GM21717 (cell line): ENCODE data around the gene ITPR3.

Experiments used
- ATAC-seq: cut with Tn5 transposase; IDR thresholded peaks from one replicate; pipeline ENCODE4 v1.9.1; 2021; ENCODE audit warnings: mild to moderate bottlenecking, moderate library complexity; ENCODE audit not compliant: unreplicated experiment

Gene ITPR3

DNA sequence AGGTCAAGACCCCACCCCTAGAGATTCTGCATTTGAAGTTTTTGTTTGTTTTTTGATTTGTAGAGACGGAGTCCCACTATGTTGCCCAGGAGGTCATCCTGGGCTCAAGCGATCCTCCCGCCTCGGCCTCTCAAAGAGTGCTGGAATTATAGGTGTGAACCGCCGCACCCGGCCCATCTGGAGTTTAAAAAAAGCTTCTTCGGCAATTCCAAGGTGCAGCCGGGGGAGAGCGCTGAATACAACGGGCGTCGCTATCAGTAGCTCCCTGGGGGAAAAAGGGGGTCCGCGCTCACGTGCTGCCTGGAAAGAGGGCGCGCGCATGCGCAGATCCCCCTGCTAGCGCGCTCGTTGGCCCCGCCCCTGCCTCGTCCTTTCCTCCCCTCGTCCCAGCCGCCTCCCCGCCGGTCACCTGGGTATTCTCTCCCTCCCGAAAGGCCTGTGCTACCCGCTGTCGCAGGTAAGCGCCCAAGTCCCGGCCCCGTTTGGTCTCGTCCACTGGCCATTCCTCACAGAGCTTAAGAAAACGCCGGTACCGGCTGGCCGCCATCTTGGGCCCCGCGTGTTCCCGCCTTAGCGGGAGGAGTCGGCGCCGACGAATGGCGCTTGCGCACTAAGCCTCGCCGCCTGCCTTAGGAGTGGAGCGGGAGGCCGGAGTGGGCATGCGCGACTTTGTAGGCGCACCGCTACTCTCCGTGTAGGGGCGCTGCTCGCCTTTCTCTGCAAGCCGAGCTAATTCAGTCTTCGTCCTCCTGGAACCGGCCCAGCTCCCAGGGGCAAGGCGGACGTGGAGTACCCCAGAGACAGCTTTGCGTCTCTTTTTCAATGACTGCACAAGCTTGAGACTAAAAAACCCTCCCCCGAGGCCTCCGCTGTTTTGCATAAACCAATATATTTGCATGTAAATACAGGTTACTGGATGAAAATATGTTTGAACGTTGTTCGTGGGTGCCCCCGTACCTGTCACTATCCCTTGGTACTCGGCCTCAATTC, 90.3 kb downstream of the ITPR3 start, which contains the start of gene UQCC2:
Gene UQCC2 (minus strand): TSS at position 561 of the 990 bp plus-strand sequence. CDS start 14 bp downstream, at position 547.
- peak; percentile 76 for ATAC-seq

GRCh38 chr6:33712914-33713313, 91.8 kb downstream of the ITPR3 start:
- ATAC-seq = no peak

DNA sequence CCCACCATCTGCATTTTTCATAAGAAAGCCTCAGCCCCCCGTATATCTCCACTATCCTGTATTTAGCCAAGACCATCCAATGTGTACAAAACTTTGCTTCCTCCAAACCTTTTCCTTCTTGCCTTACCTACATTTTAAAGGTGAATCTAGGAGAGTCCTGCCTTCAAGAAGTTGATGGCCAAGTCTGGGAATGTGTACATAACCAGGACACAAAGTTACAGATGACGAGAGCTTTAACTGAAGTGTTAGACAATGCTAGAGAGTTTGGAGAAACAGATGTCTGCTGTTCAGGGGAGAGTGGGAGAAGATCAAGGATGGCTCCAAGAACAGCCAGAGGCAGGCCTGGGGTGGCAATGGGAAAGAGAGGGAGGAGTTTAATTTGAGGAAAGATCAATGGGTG, 92.7 kb downstream of the ITPR3 start:
- ATAC-seq = no peak

GRCh38 chr6:33714385-33715040, 93.4 kb downstream of the ITPR3 start:
- no peak for ATAC-seq

DNA sequence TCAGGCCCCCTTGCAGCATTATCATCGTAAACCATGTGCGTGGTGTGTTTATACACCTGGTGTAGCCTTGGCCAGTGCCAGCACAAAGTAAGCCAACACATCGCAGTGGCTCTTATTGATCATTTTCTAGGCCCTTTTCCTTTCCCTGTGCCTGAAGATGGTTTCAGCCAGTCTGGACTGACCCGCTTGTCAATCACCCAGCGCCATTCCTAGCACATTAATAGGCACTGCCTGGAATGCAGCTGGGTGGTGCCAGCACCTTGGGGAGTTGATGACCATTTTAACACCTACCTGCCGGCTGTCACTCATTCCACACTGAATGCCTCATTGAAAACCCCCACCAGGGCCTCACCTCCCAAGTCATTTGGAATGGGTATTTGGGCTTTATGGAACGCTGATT, 95.3 kb downstream of the ITPR3 start:
- no peak for ATAC-seq

DNA sequence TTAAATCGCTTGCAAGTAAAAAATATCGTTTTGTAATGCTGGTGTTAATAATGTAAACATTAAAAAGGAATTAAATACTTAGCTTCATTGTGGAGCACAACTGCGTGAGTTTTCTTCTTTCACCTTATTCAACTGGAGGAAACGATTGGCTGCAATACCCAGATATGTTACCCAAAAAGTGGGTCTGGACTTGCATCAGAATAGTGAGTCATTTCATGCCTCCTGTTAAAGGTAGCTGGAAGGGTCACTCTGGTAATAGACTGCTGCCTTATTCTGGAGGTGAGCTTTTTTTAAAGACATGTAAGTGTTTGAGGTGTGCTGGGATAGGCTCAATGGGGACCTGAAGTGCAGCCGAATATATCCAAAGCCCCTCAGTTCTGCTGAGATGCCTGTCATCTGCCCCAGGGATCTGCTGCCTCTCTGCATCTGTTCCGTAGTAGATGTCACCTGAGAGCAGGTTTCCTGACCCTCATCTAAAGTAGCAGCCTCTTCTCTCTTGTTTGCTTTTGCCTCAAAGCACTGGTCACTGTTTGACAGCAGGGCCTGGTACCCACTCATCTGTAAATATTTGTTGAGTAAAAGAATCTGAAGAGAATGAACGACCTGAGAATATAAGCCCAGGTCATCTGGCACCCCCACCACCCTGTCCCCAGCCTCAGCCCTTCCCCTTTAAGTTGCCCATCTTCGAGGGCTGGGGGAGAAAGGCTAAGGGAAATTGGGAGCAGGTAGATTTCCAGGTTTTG, 95.9 kb downstream of the ITPR3 start:
- no peak for ATAC-seq

DNA sequence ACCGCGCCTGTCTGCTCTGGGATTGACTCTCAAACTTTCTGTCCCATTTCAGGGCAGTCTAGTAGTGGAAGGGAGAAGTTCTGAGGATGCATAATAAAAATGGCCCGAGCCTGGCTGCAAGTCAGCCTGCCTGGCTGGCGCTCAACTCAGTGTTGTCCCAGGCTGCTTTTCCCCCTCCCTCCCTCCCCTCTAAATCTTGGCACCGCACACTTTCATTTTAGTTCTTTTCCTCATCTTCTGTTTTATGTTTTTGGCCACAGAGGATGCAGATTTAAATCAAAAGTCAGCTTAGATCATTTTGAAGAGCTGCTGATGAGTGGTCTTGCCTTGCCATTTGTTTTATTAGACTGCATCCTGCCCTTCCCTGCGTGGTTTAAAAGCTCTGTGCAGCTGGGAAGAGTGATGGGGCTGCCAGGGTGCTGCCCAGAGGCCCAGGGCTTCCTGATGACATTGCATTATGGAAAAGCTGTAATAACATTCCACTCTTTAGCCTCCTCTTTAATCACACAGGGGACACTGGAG, 96.9 kb downstream of the ITPR3 start:
- no peak for ATAC-seq

- no peak for ATAC-seq
Observed at GRCh38 chr6:33718713-33719112, 97.6 kb downstream of the ITPR3 start.

DNA sequence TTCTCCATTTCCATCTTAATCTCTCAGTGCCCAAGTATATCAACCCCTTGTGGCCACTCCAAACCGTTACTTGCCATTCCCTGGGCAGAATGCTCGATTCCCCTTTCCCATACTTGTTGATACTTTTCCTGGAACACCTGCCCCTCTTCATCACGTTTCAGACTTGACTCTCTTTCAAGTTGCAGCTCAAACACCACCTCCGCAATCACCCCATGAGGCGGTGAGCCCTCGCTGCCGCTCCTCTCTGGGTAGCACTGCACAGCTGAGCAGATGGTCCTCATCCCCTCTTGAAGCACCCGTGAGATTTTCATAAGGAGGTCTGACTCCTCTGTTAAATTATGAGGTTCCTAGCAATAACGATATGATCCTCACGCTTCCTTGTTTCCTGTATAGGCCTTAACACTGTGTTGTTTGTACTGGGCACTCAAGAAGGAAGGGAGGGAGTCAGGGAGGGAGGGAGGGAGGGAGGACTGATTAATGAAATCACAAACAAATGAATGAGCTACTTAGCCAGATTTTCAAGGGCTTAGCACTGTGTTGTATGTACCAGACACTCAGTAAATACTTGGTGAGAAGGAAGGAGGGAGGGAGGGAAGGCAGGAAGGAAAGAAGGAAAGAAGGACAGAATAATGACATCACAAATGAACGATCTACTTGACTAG, 98.3 kb downstream of the ITPR3 start:
- no peak for ATAC-seq

GRCh38 chr6:33720998-33721397, 99.9 kb downstream of the ITPR3 start:
- no peak for ATAC-seq

DNA sequence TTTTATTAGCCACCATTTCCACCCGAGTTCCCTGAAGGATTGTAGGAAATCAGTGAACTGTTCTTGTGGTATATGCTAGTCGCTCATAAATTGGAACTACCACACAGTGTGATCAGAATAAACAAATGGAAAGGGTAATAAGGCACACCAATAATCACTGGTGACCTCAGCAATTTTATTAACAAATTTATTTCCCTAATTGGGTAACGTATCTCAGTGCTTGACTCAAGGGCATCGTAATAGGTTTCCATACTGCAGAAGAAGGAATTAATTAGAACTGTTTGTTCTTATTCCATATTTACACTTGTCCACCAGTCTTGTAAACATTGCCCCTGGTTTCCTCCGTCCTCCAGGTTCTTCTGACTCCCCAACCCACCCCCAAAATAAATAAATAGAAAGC, 100.4 kb downstream of the ITPR3 start:
- no peak for ATAC-seq

DNA sequence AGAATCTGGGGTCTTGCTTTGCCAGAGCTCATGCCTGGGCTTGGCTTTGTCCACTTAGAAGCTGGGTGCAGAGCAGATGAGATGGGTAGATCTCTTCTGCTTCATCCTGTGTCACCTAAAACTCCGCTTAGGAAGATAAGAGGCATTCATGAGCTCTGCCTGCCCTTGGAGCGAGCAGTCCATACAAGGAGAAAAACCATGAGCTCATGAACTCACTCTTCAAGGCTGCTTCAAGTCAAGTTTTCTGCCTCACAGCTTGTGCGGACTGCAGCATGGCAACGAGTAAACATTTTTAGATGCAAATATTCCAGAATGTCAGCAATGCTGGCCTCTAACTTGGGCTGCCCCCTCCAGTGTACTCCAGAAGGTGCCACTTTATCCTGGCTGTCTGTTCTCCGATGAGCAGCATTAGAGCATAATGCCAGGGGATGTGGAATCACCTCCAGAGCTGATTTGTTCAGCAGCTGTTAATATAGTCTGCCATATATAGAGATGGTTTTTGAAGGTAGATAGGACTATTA, 101.0 kb downstream of the ITPR3 start:
- ATAC-seq = no peak

- ATAC-seq = no peak
Observed at GRCh38 chr6:33723371-33724085, 102.4 kb downstream of the ITPR3 start.

GRCh38 chr6:33724102-33725023, 103.2 kb downstream of the ITPR3 start:
- no peak for ATAC-seq

- no peak for ATAC-seq
Observed at GRCh38 chr6:33725222-33725621, 104.1 kb downstream of the ITPR3 start.

GRCh38 chr6:33725891-33726673, 105.0 kb downstream of the ITPR3 start:
- ATAC-seq = no peak

GRCh38 chr6:33726696-33727095, 105.6 kb downstream of the ITPR3 start:
- no peak for ATAC-seq

DNA sequence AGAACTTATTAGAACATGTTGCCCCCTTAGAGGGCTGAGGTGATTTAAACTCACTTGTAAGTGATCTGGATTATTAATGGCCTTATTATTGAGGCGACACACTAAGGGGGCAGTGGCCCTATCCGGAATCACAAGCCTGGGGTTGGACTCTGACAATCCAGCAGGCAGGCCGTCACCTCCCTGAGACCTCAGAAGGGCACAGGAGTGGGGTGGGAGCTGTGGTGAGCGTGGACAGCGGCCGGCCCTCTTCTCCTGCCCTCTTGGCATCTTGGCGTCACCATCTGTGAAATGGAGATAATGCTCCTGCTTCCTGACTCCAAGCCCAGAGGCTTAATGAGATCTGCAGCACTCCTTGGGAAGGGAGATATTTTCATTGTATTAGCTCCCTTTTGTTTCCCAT, 106.0 kb downstream of the ITPR3 start:
- ATAC-seq = no peak
